Hematopoietic multipotent progenitor cell treated with erythropoietin and hydrocortisone succinate and interleukin-3 and kit ligand, for 6 days (in vitro differentiated cells): ENCODE results near the gene ACSL5.

Source experiments
- DNase-seq: peaks from one replicate; pipeline ENCODE4 v3.0.0-alpha.2; 2015

ACSL5 gene

GRCh38 chr10:112467541-112468075 lies 93.7 kb downstream of the ACSL5 start:
- peak; percentile 21 for DNase-seq

DNA sequence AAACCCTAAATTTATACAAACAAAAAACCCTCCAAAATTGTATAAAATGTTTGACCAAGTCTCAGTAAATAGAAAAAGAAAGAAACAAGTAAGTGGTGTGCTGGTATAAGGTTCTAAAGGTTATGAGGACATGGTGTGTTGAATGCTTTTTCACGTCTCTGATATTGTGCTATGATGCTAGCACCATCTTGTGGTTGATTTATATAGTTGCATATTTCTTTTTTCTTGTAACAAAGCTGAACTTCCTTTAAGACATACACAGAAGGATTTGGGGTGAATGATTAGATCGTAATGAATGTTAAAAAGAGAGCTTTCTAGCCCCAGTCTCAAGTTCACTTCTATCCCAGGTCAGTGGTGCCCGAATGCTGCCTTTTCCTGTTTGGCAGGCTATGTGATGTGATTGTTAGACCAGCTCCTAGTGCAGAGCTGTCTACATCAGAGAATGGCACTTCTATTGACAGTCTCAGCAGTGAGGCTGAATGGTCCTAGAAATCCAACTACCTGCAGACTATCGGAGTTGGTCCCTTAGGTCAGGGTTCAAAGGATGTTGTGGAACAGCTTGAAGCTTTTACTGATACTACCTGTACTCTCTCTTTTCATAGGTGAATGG lies 98.1 kb downstream of the ACSL5 start:
- peak; percentile 84 for DNase-seq

GRCh38 chr10:112475575-112476218 lies 101.8 kb downstream of the ACSL5 start:
- DNase-seq, result peak; percentile 32
